B cell (primary cell): ENCODE results near the gene MAN1B1. TPM values are rescaled to one million over a fixed set of nuclear protein-coding genes. Genes with fewer than 3 reads are reported as not detected.
A peak's percentile ranks its signal among the peaks of the same experiment; 100 is the strongest.

ENCODE experiments used
- ATAC-seq: fragments of 200-7000 bp; cut with Tn5 transposase; one replicate; pipeline ENCODE4 v1.10.0; 2021; ENCODE audit warnings: low read depth, mild to moderate bottlenecking, moderate number of reproducible peaks, moderate library complexity
- CTCF ChIA-PET: fragments of 350-600 bp; sonication (Branson Sonifier 250); formaldehyde crosslinking; loops from one replicate; lab custom pipeline; 2021; ENCODE audit warnings: antibody characterized with exemption, inconsistent platforms; lab: Charles Lee
- POLR2A ChIA-PET: fragments of 350-600 bp; sonication (Branson Sonifier 250); formaldehyde crosslinking; loops from one replicate; lab custom pipeline; 2021; ENCODE audit warnings: antibody characterized with exemption; lab: Charles Lee
- DNase-seq: peaks from one replicate; pipeline ENCODE4 v3.0.0; 2013
- H2AFZ ChIP-seq: 2 replicates; pipeline ENCODE4 v1.6.1; 2012; ENCODE audit warnings: mild to moderate bottlenecking, low read depth, low read length; ENCODE audit not compliant: insufficient read depth, poor library complexity, severe bottlenecking
- H3K27ac ChIP-seq, 2 donors: 1 replicate in 1 of 2; 2 replicates in 1 of 2; pipeline ENCODE4 v1.5.1; 2012 to 2013; ENCODE audit warnings: low read length in 2 of 2, mild to moderate bottlenecking in 2 of 2, moderate library complexity in 1 of 2
- H3K27me3 ChIP-seq, 4 experiments: fragments of 200-600 bp in 1 of 4; sonication (generic) in 1 of 4; replicated peaks in 1 of 4; 1 replicate in 2 of 4; 2 replicates in 2 of 4; pipeline versions ENCODE4 v1.6.1 to v1.7.0; 2013 to 2016; ENCODE audit warnings: low read length in 3 of 4, mild to moderate bottlenecking in 2 of 4, mixed read lengths in 1 of 4, moderate library complexity in 1 of 4; ENCODE audit not compliant: insufficient read depth in 4 of 4, control insufficient read depth in 3 of 4; ENCODE audit errors: control extremely low read depth in 1 of 4
- H3K36me3 ChIP-seq, 2 experiments: replicated peaks in 1 of 2; 1 replicate in 1 of 2; 2 replicates in 1 of 2; pipeline versions ENCODE4 v1.6.1 to v1.7.1; 2013; ENCODE audit warnings: low read length in 1 of 2; ENCODE audit not compliant: insufficient read depth in 2 of 2, control insufficient read depth in 1 of 2; ENCODE audit errors: control extremely low read depth in 1 of 2, extremely low read depth in 1 of 2
- H3K4me1 ChIP-seq, 2 donors: fragments of 200-600 bp in 1 of 2; sonication (generic) in 1 of 2; 1 replicate in 1 of 2; 2 replicates in 1 of 2; pipeline versions ENCODE4 v1.5.1 to v1.6.1; 2013 to 2017; ENCODE audit warnings: low read length in 2 of 2; ENCODE audit not compliant: control insufficient read depth in 2 of 2, insufficient read depth in 2 of 2
- H3K4me2 ChIP-seq: replicated peaks from 2 replicates; pipeline ENCODE3; 2012; ENCODE audit warnings: mild to moderate bottlenecking, low read depth, low read length; ENCODE audit not compliant: poor library complexity, severe bottlenecking
- H3K4me3 ChIP-seq, 5 experiments: fragments of 200-600 bp in 1 of 5; sonication (generic) in 1 of 5; 1 replicate in 3 of 5; 2 replicates in 2 of 5; pipeline versions ENCODE4 v1.5.1 to v1.7.0; 2011 to 2016; ENCODE audit warnings: low read length in 4 of 5, mild to moderate bottlenecking in 4 of 5, low read depth in 2 of 5, control low read depth in 1 of 5, moderate library complexity in 1 of 5; ENCODE audit not compliant: insufficient read depth in 1 of 5; ENCODE audit errors: control extremely low read depth in 1 of 5, extremely low read depth in 1 of 5
- H3K79me2 ChIP-seq: fragments of 200-600 bp; sonication (generic); one replicate; pipeline ENCODE4 v1.6.0; 2016; ENCODE audit warnings: low read length; ENCODE audit not compliant: control insufficient read depth, insufficient read depth
- H3K9ac ChIP-seq: fragments of 200-600 bp; sonication (generic); 2 replicates; pipeline ENCODE4 v1.6.1; 2017; ENCODE audit warnings: mild to moderate bottlenecking, low read length, moderate library complexity
- H3K9me3 ChIP-seq, 3 donors: one replicate each; pipeline versions ENCODE4 v1.6.1 to v1.7.1; 2013; ENCODE audit warnings: low read length in 2 of 3; ENCODE audit not compliant: control insufficient read depth in 2 of 3, insufficient read depth in 1 of 3; ENCODE audit errors: control extremely low read depth in 1 of 3
- H4K20me1 ChIP-seq: 2 replicates; pipeline ENCODE4 v1.6.0; 2012; ENCODE audit warnings: mild to moderate bottlenecking, low read length; ENCODE audit not compliant: insufficient read depth, control insufficient read depth, poor library complexity, severe bottlenecking
- H3K27ac Mint-ChIP-seq: one replicate; pipeline ENCODE4 v1.8.0; 2021; ENCODE audit warnings: mixed read lengths
- H3K27me3 Mint-ChIP-seq: one replicate; pipeline ENCODE4 v1.8.0; 2021; ENCODE audit warnings: mixed read lengths
- H3K4me1 Mint-ChIP-seq: one replicate; pipeline ENCODE4 v1.8.0; 2021; ENCODE audit warnings: mixed read lengths
- H3K4me3 Mint-ChIP-seq: one replicate; pipeline ENCODE4 v1.8.0; 2021; ENCODE audit warnings: mixed read lengths
- H3K9me3 Mint-ChIP-seq: one replicate; pipeline ENCODE4 v1.8.0; 2022; ENCODE audit warnings: mixed read lengths; ENCODE audit not compliant: insufficient read depth
- CTCF ChIP-seq: fragments of 200-600 bp; IDR thresholded peaks from one replicate; pipeline ENCODE4 v1.8.0; 2022; ENCODE audit warnings: antibody characterized with exemption, mild to moderate bottlenecking
- EZH2 ChIP-seq: IDR thresholded peaks from 2 replicates; pipeline ENCODE4 v1.6.1; 2012; ENCODE audit warnings: borderline replicate concordance, low read depth, mild to moderate bottlenecking, moderate library complexity, low read length; ENCODE audit not compliant: insufficient read depth, poor library complexity, severe bottlenecking
- WGBS: methylation state at CpG from one replicate; pipeline ENCODE4 v1.1.5; 2013; ENCODE audit warnings: missing lambda C conversion rate; ENCODE audit not compliant: insufficient coverage; 5-methylcytosine and 5-hydroxymethylcytosine counted together
- intact Hi-C: fragments of 100-400 bp; cut with micrococcal nuclease; formaldehyde crosslinking; loops from one replicate; pipeline ENCODE4 v1.10.0; 2022
- polyA plus RNA-seq: library from polyadenylated mRNA; depleted of rRNA; stranded (reverse); fragments of >200 nt; gene quantifications from 2 replicates; pipeline ENCODE4 v1.2.3, GENCODE V29; 2012
- total RNA-seq, 2 donors: library from RNA; stranded (reverse); fragments of 120-200 nt in 1 of 2; gene quantifications; 1 replicate in 1 of 2; 2 replicates in 1 of 2; pipeline versions ENCODE4 v1.2.3 to v1.2.4, GENCODE V29; 2013 to 2022

The MAN1B1 gene
- total and polyA plus RNA-seq, 2 donors (not counting 1 experiment from before 2014, with no cell fraction given): 47.0 to 68.4 TPM

GRCh38 chr9:137110911-137111787, 24.4 kb downstream of the MAN1B1 start:
- Histone ChIP-seq H3K9me3 (no peaks in the 10 kb centered on the region), H3K9ac (no peak overlapping the region), H4K20me1 (peaks cover 17% of the 10 kb centered on the region), H3K4me2 (no peak overlapping the region), H3K79me2 (peaks cover 21% of the 10 kb centered on the region), H3K27ac (no peak overlapping the region), H2AFZ (no peak overlapping the region), H3K4me3 (no peak overlapping the region), H3K4me1 (peaks cover 9 to 18% of the 10 kb centered on the region in 2 donors), H3K27me3 (no peaks in the 10 kb centered on the region), H3K36me3 (peaks cover 0 to 62% of the 10 kb centered on the region in 2 experiments)
- peak overlapping the region; percentile 32 for H3K4me3 Mint-ChIP-seq
- CTCF ChIA-PET: no interaction called here
- H3K9me3 Mint-ChIP-seq: no peaks in the 10 kb centered on the region
- intact Hi-C loops: no loop called here
- ATAC-seq (no peak), DNase-seq (no peak)
- TF ChIP-seq EZH2 (no peak), CTCF (no peak)
- H3K27ac Mint-ChIP-seq: no peak overlapping the region
- no peaks in the 10 kb centered on the region for H3K27me3 Mint-ChIP-seq
- H3K4me1 Mint-ChIP-seq: peaks cover 10% of the 10 kb centered on the region
- WGBS: 93% methylated on average over 22 of the region's 28 CpGs
- POLR2A ChIA-PET: interaction anchor here (0.9 kb wide), 1 partner anchor 26 kb away, joined by 6 read pairs; no protein-coding TSS in a partner anchor
